Peyer's patch (tissue), 4 donors: ENCODE results near the gene CGB3.

Experiments
- CTCF ChIP-seq, 6 experiments: fragments of 450-650 bp in 4 of 6; fragments of 200-600 bp in 2 of 6; sonication (generic) in 1 of 6; IDR thresholded peaks; one replicate each; pipeline ENCODE4 v1.5.1; 2017 to 2019; ENCODE audit warnings: antibody characterized with exemption in 6 of 6, mild to moderate bottlenecking in 3 of 6, moderate library complexity in 1 of 6
- POLR2A ChIP-seq, 2 donors: fragments of 450-650 bp; IDR thresholded peaks; one replicate each; pipeline ENCODE4 v1.5.1; 2017; ENCODE audit warnings: antibody characterized with exemption in 2 of 2, mild to moderate bottlenecking in 2 of 2, moderate library complexity in 2 of 2

GRCh38 chr19:48988860-48989259, 35.3 kb downstream of the CGB3 start:
- no peak for TF ChIP-seq CTCF (IDR thresholded peaks at IDR 0.05)
- no peak for TF ChIP-seq POLR2A (IDR thresholded peaks at IDR 0.05)
